Measurements from ENCODE around the gene GBE1.

- TF ChIP-seq CTCF (IDR thresholded peaks at IDR 0.05) (no peak), EP300 (IDR thresholded peaks at IDR 0.05) (no peak), POLR2A (IDR thresholded peaks at IDR 0.05; ENCODE audit: low read depth) (no peak), POLR2AphosphoS5 (IDR thresholded peaks at IDR 0.05) (no peak)
Measured at GRCh38 chr3:81620849-81621248, 140.6 kb downstream of the GBE1 start.
